ENCODE results near the gene MAPK8IP2. TPM values are rescaled to one million over a fixed set of nuclear protein-coding genes. Genes with fewer than 3 reads are reported as not detected.
A peak's percentile ranks its signal among the peaks of the same experiment; 100 is the strongest.

Gene MAPK8IP2
- total RNA-seq, 6 donors from 2014 or later: 1.0 to 5.5 (median 3.4) TPM

GRCh38 chr22:50577697-50577986 is 23.0 kb upstream of the MAPK8IP2 start:
- 55 to 100% methylated on average over 3 to 10 of the region's 23 CpGs for WGBS, 2 donors
- Histone ChIP-seq H3K27ac (no peak overlapping the region), H3K27me3 (no peaks in the 10 kb centered on the region), H3K36me3 (peaks cover 0 to 15% (median 10%) of the 10 kb centered on the region in 4 donors), H3K9me3 (no peaks in the 10 kb centered on the region), H3K4me3 (no peak overlapping the region), H3K4me1 (peaks cover 17 to 31% (median 20%) of the 10 kb centered on the region in 4 donors)
- TF ChIP-seq EP300 (IDR thresholded peaks at IDR 0.05): no peak
- TF ChIP-seq CTCF (IDR thresholded peaks at IDR 0.05): no peak
- no peak for TF ChIP-seq POLR2A (IDR thresholded peaks at IDR 0.05)
- no peak for TF ChIP-seq POLR2AphosphoS5 (IDR thresholded peaks at IDR 0.05)
- ATAC-seq (ENCODE audit: low FRiP score in 2 of 2) (no peak), DNase-seq (no peak)

- Histone ChIP-seq H3K27ac (no peak within 1 kb of the TSS), H3K27me3 (no peaks in the 10 kb centered on the region), H3K9me3 (no peaks in the 10 kb centered on the region), H3K4me3 (no peak within 1 kb of the TSS), H3K36me3 (peaks cover 0 to 15% (median 10%) of the 10 kb centered on the region in 4 donors), H3K4me1 (peaks cover 17 to 31% (median 20%) of the 10 kb centered on the region in 4 donors)
- WGBS, 2 donors: 31 to 56% methylated on average over 7 to 33 of the region's 63 CpGs
- ATAC-seq (ENCODE audit: low FRiP score in 2 of 2) (no peak), DNase-seq (peak in 1 of 2 donors; percentile 80)
- peak in 1 of 4 donors; percentile 19 for TF ChIP-seq POLR2A (IDR thresholded peaks at IDR 0.05)
- TF ChIP-seq CTCF (IDR thresholded peaks at IDR 0.05): no peak
- TF ChIP-seq POLR2AphosphoS5 (IDR thresholded peaks at IDR 0.05): no peak
- TF ChIP-seq EP300 (IDR thresholded peaks at IDR 0.05): no peak
Measured at GRCh38 chr22:50577987-50578775, 22.4 kb upstream of the MAPK8IP2 start, which contains the start of gene CPT1B. TSS of gene CPT1B (minus strand) at chr22:50578427. CDS start at chr22:50577915, 512 bp downstream.

GRCh38 chr22:50578776-50579310 is 21.8 kb upstream of the MAPK8IP2 start:
- Histone ChIP-seq H3K36me3 (peaks cover 0 to 15% (median 10%) of the 10 kb centered on the region in 4 donors), H3K4me1 (peaks cover 19 to 38% (median 26%) of the 10 kb centered on the region in 4 donors), H3K9me3 (no peaks in the 10 kb centered on the region), H3K27me3 (no peaks in the 10 kb centered on the region), H3K4me3 (no peak overlapping the region), H3K27ac (no peak overlapping the region)
- DNase-seq (no peak), ATAC-seq (ENCODE audit: low FRiP score in 2 of 2) (no peak)
- WGBS, 2 donors: 79 to 81% methylated on average over 7 to 8 of the region's 8 CpGs
- TF ChIP-seq EP300 (IDR thresholded peaks at IDR 0.05): no peak
- no peak for TF ChIP-seq CTCF (IDR thresholded peaks at IDR 0.05)
- no peak for TF ChIP-seq POLR2AphosphoS5 (IDR thresholded peaks at IDR 0.05)
- no peak for TF ChIP-seq POLR2A (IDR thresholded peaks at IDR 0.05)

GRCh38 chr22:50579752-50580151 is 20.8 kb upstream of the MAPK8IP2 start:
- 94 to 96% methylated on average over 4 of the region's 4 CpGs for WGBS, 2 donors
- no peak overlapping the region for H3K27ac ChIP-seq
- no peaks in the 10 kb centered on the region for H3K27me3 ChIP-seq
- peaks cover 0 to 15% (median 10%) of the 10 kb centered on the region in 4 donors for H3K36me3 ChIP-seq
- no peak overlapping the region for H3K4me3 ChIP-seq
- peaks cover 19 to 39% (median 28%) of the 10 kb centered on the region in 4 donors for H3K4me1 ChIP-seq
- no peaks in the 10 kb centered on the region for H3K9me3 ChIP-seq
- no peak for TF ChIP-seq CTCF (IDR thresholded peaks at IDR 0.05)
- no peak for TF ChIP-seq EP300 (IDR thresholded peaks at IDR 0.05)
- TF ChIP-seq POLR2AphosphoS5 (IDR thresholded peaks at IDR 0.05): no peak
- TF ChIP-seq POLR2A (IDR thresholded peaks at IDR 0.05): no peak
- ATAC-seq (ENCODE audit: low FRiP score in 2 of 2) (no peak), DNase-seq (no peak)
